Erythroblast (primary cell): ENCODE measurements around the gene MSI2.

Experiments
- GATA1 ChIP-seq: IDR thresholded peaks from 2 replicates; pipeline ENCODE4 v1.6.1; 2011; ENCODE audit warnings: low read depth, mild to moderate bottlenecking, control low read depth, low read length, moderate library complexity
- POLR2A ChIP-seq: IDR thresholded peaks from 2 replicates; pipeline ENCODE4 v1.6.1; 2011; ENCODE audit warnings: mild to moderate bottlenecking, low read length

GRCh38 chr17:57260325-57261083, 4.2 kb downstream of the MSI2 start:
- TF ChIP-seq POLR2A = no peak
- TF ChIP-seq GATA1 = no peak
